ENCODE results near the gene AFP. TPM values are rescaled to one million over a fixed set of nuclear protein-coding genes. Genes with fewer than 3 reads are reported as not detected.

AFP gene
- total and polyA plus RNA-seq, 2 of the 13 experiments (the other 11 are each of a cell fraction or from before 2014, with no cell fraction given) = 9,434 to 13,105 TPM

DNA sequence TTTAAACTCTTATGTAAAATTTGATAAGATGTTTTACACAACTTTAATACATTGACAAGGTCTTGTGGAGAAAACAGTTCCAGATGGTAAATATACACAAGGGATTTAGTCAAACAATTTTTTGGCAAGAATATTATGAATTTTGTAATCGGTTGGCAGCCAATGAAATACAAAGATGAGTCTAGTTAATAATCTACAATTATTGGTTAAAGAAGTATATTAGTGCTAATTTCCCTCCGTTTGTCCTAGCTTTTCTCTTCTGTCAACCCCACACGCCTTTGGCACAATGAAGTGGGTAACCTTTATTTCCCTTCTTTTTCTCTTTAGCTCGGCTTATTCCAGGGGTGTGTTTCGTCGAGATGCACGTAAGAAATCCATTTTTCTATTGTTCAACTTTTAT is 32.0 kb upstream of the AFP start, which contains the start of gene ALB (continued):
- TF ChIP-seq, protein P1, sequence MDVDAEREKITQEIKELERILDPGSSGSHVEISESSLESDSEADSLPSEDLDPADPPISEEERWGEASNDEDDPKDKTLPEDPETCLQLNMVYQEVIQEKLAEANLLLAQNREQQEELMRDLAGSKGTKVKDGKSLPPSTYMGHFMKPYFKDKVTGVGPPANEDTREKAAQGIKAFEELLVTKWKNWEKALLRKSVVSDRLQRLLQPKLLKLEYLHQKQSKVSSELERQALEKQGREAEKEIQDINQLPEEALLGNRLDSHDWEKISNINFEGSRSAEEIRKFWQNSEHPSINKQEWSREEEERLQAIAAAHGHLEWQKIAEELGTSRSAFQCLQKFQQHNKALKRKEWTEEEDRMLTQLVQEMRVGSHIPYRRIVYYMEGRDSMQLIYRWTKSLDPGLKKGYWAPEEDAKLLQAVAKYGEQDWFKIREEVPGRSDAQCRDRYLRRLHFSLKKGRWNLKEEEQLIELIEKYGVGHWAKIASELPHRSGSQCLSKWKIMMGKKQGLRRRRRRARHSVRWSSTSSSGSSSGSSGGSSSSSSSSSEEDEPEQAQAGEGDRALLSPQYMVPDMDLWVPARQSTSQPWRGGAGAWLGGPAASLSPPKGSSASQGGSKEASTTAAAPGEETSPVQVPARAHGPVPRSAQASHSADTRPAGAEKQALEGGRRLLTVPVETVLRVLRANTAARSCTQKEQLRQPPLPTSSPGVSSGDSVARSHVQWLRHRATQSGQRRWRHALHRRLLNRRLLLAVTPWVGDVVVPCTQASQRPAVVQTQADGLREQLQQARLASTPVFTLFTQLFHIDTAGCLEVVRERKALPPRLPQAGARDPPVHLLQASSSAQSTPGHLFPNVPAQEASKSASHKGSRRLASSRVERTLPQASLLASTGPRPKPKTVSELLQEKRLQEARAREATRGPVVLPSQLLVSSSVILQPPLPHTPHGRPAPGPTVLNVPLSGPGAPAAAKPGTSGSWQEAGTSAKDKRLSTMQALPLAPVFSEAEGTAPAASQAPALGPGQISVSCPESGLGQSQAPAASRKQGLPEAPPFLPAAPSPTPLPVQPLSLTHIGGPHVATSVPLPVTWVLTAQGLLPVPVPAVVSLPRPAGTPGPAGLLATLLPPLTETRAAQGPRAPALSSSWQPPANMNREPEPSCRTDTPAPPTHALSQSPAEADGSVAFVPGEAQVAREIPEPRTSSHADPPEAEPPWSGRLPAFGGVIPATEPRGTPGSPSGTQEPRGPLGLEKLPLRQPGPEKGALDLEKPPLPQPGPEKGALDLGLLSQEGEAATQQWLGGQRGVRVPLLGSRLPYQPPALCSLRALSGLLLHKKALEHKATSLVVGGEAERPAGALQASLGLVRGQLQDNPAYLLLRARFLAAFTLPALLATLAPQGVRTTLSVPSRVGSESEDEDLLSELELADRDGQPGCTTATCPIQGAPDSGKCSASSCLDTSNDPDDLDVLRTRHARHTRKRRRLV (CRISPR knock-in tag; IDR thresholded peaks at IDR 0.05) = no peak
- TF ChIP-seq, protein P2, sequence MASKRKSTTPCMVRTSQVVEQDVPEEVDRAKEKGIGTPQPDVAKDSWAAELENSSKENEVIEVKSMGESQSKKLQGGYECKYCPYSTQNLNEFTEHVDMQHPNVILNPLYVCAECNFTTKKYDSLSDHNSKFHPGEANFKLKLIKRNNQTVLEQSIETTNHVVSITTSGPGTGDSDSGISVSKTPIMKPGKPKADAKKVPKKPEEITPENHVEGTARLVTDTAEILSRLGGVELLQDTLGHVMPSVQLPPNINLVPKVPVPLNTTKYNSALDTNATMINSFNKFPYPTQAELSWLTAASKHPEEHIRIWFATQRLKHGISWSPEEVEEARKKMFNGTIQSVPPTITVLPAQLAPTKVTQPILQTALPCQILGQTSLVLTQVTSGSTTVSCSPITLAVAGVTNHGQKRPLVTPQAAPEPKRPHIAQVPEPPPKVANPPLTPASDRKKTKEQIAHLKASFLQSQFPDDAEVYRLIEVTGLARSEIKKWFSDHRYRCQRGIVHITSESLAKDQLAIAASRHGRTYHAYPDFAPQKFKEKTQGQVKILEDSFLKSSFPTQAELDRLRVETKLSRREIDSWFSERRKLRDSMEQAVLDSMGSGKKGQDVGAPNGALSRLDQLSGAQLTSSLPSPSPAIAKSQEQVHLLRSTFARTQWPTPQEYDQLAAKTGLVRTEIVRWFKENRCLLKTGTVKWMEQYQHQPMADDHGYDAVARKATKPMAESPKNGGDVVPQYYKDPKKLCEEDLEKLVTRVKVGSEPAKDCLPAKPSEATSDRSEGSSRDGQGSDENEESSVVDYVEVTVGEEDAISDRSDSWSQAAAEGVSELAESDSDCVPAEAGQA (IDR thresholded peaks at IDR 0.05; ENCODE audit: low read depth) = no peak
- TF ChIP-seq, protein P2 (CRISPR knock-in tag; IDR thresholded peaks at IDR 0.05; ENCODE audit: borderline replicate concordance) = no peak
- TF ChIP-seq, protein P3, sequence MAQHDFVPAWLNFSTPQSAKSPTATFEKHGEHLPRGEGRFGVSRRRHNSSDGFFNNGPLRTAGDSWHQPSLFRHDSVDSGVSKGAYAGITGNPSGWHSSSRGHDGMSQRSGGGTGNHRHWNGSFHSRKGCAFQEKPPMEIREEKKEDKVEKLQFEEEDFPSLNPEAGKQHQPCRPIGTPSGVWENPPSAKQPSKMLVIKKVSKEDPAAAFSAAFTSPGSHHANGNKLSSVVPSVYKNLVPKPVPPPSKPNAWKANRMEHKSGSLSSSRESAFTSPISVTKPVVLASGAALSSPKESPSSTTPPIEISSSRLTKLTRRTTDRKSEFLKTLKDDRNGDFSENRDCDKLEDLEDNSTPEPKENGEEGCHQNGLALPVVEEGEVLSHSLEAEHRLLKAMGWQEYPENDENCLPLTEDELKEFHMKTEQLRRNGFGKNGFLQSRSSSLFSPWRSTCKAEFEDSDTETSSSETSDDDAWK (CRISPR knock-in tag; IDR thresholded peaks at IDR 0.05) = no peak
- no peak for TF ChIP-seq SIX1 (CRISPR knock-in tag; IDR thresholded peaks at IDR 0.05; ENCODE audit: borderline replicate concordance)
- TF ChIP-seq TBL1XR1 (IDR thresholded peaks at IDR 0.05; ENCODE audit: borderline replicate concordance, low read length, partially characterized antibody) = no peak
- no peak for TF ChIP-seq HDAC1 (CRISPR knock-in tag; IDR thresholded peaks at IDR 0.05)
- TF ChIP-seq TBX2 (CRISPR knock-in tag; IDR thresholded peaks at IDR 0.05; ENCODE audit: borderline replicate concordance) = 0 out of 2 replicates have a peak, but pooled peaks have one; percentile 15
- TF ChIP-seq, protein P4, sequence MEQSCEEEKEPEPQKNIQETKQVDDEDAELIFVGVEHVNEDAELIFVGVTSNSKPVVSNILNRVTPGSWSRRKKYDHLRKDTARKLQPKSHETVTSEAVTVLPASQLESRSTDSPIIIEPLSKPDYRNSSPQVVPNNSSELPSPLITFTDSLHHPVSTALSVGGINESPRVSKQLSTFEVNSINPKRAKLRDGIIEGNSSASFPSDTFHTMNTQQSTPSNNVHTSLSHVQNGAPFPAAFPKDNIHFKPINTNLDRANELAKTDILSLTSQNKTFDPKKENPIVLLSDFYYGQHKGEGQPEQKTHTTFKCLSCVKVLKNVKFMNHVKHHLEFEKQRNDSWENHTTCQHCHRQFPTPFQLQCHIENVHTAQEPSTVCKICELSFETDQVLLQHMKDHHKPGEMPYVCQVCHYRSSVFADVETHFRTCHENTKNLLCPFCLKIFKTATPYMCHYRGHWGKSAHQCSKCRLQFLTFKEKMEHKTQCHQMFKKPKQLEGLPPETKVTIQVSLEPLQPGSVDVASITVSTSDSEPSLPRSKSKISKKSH (CRISPR knock-in tag; IDR thresholded peaks at IDR 0.05; ENCODE audit: borderline replicate concordance) = no peak
- no peak; the same call in none of the 2 replicates for TF ChIP-seq RFXANK (CRISPR knock-in tag; IDR thresholded peaks at IDR 0.05)
- TF ChIP-seq ZBTB1 (CRISPR knock-in tag; IDR thresholded peaks at IDR 0.05; ENCODE audit: borderline replicate concordance) = no peak
- TF ChIP-seq, protein P5, sequence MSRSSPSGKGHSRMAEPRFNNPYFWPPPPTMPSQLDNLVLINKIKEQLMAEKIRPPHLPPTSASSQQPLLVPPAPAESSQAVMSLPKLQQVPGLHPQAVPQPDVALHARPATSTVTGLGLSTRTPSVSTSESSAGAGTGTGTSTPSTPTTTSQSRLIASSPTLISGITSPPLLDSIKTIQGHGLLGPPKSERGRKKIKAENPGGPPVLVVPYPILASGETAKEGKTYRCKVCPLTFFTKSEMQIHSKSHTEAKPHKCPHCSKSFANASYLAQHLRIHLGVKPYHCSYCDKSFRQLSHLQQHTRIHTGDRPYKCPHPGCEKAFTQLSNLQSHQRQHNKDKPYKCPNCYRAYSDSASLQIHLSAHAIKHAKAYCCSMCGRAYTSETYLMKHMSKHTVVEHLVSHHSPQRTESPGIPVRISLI (CRISPR knock-in tag; IDR thresholded peaks at IDR 0.05; ENCODE audit: borderline replicate concordance) = no peak
- no peak for TF ChIP-seq ZBTB42 (CRISPR knock-in tag; IDR thresholded peaks at IDR 0.05)
- TF ChIP-seq MAFK (conservative IDR thresholded peaks at IDR 0.05 in 1 of 2, IDR thresholded peaks at IDR 0.05 in 1 of 2; ENCODE audit: low read length in 2 of 2) = no peak
- no peak for TF ChIP-seq TMF1 (CRISPR knock-in tag; IDR thresholded peaks at IDR 0.05; ENCODE audit: low read depth)
